ENCODE measurements around the gene HCRT.

The HCRT gene

GRCh38 chr17:42182927-42183734 lies 2.1 kb downstream of the HCRT start:
- H3K9me3 ChIP-seq (ENCODE audit: severe bottlenecking) = no peaks in the 10 kb centered on the region
- ATAC-seq (ENCODE audit: low read depth) = no peak
- DNase-seq (ENCODE audit: low spot score) = no peak
- H3K4me3 ChIP-seq (ENCODE audit: severe bottlenecking) = no peak overlapping the region
- no peak overlapping the region for H3K27ac ChIP-seq (ENCODE audit: poor library complexity, severe bottlenecking)
- H3K36me3 ChIP-seq (ENCODE audit: low read depth) = no peaks in the 10 kb centered on the region
- TF ChIP-seq CTCF (IDR thresholded peaks at IDR 0.05; ENCODE audit: poor library complexity, severe bottlenecking) = no peak
- no peaks in the 10 kb centered on the region for H3K4me1 ChIP-seq (ENCODE audit: insufficient read depth, poor library complexity, severe bottlenecking)
- peaks cover 28% of the 10 kb centered on the region for H3K27me3 ChIP-seq (ENCODE audit: insufficient read depth, poor library complexity, severe bottlenecking)

- ATAC-seq (ENCODE audit: low read depth) (no peak), DNase-seq (ENCODE audit: low spot score) (no peak)
- Histone ChIP-seq H3K27me3 (ENCODE audit: insufficient read depth, poor library complexity, severe bottlenecking) (peaks cover 28% of the 10 kb centered on the region), H3K36me3 (ENCODE audit: low read depth) (no peaks in the 10 kb centered on the region), H3K27ac (ENCODE audit: poor library complexity, severe bottlenecking) (no peak overlapping the region), H3K4me1 (ENCODE audit: insufficient read depth, poor library complexity, severe bottlenecking) (no peaks in the 10 kb centered on the region), H3K9me3 (ENCODE audit: severe bottlenecking) (no peaks in the 10 kb centered on the region), H3K4me3 (ENCODE audit: severe bottlenecking) (no peak overlapping the region)
- TF ChIP-seq CTCF (IDR thresholded peaks at IDR 0.05; ENCODE audit: poor library complexity, severe bottlenecking) = no peak
Measured at GRCh38 chr17:42181851-42182207, 3.4 kb downstream of the HCRT start.

GRCh38 chr17:42180922-42181850 lies 4.1 kb downstream of the HCRT start, which contains the start of gene KCNH4:
Gene KCNH4, minus strand, starts transcription at chr17:42181142. Its CDS starts 197 bp downstream, at chr17:42180945.
- Histone ChIP-seq H3K27ac (ENCODE audit: poor library complexity, severe bottlenecking) (no peak within 1 kb of the TSS), H3K9me3 (ENCODE audit: severe bottlenecking) (no peaks in the 10 kb centered on the region), H3K4me3 (ENCODE audit: severe bottlenecking) (peak within 1 kb of the TSS; percentile 23), H3K4me1 (ENCODE audit: insufficient read depth, poor library complexity, severe bottlenecking) (no peaks in the 10 kb centered on the region), H3K36me3 (ENCODE audit: low read depth) (no peaks in the 10 kb centered on the region), H3K27me3 (ENCODE audit: insufficient read depth, poor library complexity, severe bottlenecking) (peaks cover 28% of the 10 kb centered on the region)
- peak; percentile 57 for TF ChIP-seq CTCF (IDR thresholded peaks at IDR 0.05; ENCODE audit: poor library complexity, severe bottlenecking)
- DNase-seq (ENCODE audit: low spot score) = no peak
- ATAC-seq (ENCODE audit: low read depth) = peak; percentile 47

- H3K4me1 ChIP-seq (ENCODE audit: insufficient read depth, poor library complexity, severe bottlenecking) = no peaks in the 10 kb centered on the region
- no peak for DNase-seq (ENCODE audit: low spot score)
- no peaks in the 10 kb centered on the region for H3K36me3 ChIP-seq (ENCODE audit: low read depth)
- TF ChIP-seq CTCF (IDR thresholded peaks at IDR 0.05; ENCODE audit: poor library complexity, severe bottlenecking) = no peak
- no peak overlapping the region for H3K27ac ChIP-seq (ENCODE audit: poor library complexity, severe bottlenecking)
- H3K27me3 ChIP-seq (ENCODE audit: insufficient read depth, poor library complexity, severe bottlenecking) = peaks cover 28% of the 10 kb centered on the region
- no peak for ATAC-seq (ENCODE audit: low read depth)
- no peaks in the 10 kb centered on the region for H3K9me3 ChIP-seq (ENCODE audit: severe bottlenecking)
- H3K4me3 ChIP-seq (ENCODE audit: severe bottlenecking) = peak overlapping the region; percentile 23
Measured at GRCh38 chr17:42180411-42180921, 4.8 kb downstream of the HCRT start.
